Measurements from ENCODE around the gene PEPD. TPM values are rescaled to one million over a fixed set of nuclear protein-coding genes. Genes with fewer than 3 reads are reported as not detected.
A peak's percentile ranks its signal among the peaks of the same experiment; 100 is the strongest.

PEPD gene
- total RNA-seq, 1 experiment from 2014 or later, result 50.9 TPM

- DNase-seq (ENCODE audit: low read depth), result no peak
These were observed 136.6 kb downstream of the PEPD start for GRCh38 chr19:33384983-33385382.

- no peak for DNase-seq (ENCODE audit: low read depth)
These were observed 137.8 kb downstream of the PEPD start for GRCh38 chr19:33383720-33384292.

DNA sequence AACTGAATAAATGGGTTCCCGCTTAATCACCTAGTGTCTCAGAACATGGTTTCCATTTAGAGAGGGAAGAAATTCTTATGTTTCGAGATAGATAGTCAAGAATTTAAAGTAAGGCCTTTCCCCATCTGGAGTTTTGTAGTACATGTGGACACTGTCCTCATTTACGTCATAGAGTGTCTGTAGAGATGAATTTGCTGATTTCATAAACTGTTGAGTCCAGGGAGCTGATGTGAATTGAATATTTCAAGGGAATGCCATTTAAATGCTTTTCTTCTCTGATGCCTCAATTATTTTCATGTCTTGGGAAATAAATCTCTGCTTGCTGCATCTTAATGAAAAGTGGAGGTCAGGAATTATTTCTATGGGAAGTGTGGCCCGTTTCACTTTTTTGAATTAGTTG lies 138.6 kb downstream of the PEPD start:
- no peak for DNase-seq (ENCODE audit: low read depth)

GRCh38 chr19:33382006-33382405 lies 139.6 kb downstream of the PEPD start:
- no peak for DNase-seq (ENCODE audit: low read depth)

GRCh38 chr19:33381101-33381500 lies 140.5 kb downstream of the PEPD start:
- no peak for DNase-seq (ENCODE audit: low read depth)

DNA sequence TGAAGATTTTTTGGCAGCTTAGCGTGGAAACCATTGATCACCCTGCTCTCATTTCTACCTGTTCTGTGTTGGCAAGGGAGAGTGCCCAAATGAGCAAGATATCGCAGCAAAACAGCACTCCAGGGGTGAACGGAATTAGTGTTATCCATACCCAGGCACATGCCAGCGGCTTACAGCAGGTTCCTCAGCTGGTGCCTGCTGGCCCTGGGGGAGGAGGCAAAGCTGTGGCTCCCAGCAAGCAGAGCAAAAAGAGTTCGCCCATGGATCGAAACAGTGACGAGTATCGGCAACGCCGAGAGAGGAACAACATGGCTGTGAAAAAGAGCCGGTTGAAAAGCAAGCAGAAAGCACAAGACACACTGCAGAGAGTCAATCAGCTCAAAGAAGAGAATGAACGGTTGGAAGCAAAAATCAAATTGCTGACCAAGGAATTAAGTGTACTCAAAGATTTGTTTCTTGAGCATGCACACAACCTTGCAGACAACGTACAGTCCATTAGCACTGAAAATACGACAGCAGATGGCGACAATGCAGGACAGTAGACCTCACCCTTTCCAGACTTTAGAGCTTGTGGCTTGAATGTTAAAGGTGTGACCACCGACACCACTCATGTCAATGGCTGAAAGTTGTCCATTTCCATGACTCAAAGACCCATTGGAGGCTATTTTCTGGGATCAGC lies 142.3 kb downstream of the PEPD start:
- DNase-seq (ENCODE audit: low read depth), result no peak

DNA sequence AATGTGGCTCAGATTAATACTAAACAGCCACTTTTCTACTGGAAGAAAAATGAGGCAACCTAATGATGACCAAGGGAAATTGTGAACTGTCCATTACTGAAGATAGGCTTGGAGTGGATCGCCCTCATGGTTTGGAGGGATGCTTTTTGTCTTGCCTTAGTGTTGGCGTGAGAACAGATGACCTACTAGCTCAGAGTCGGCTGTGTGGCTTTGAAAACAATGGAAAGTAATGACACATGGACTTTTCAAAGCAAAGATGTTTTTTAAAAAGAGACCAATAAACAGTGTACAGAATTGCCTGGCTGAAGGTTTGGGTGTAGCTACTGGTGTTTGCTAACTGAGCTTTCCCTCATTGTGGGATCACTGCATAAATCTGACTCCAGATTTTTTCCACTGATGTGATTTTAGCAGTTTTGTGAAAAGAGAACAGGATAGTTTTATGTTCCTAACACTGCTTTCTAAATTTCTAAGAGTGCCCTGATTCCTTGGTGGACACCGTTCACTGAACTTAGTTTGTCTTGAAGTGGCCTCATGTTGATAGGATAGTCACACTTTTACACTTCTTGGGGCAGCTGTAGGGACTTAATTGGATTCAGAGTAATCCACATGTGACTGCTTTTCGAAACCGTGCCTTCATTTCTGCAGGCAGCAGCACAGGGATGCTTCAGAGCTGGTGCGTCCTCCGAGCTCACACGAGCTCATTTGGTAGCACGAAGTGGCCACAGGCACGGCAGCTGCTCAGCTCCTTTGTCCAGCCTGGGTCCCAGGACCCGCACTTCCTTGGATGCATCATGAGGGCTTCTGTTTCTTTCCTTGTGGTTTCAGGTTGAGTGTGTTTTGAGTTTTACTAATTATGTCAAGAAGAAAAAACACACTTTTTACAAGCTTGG lies 143.8 kb downstream of the PEPD start:
- no peak for DNase-seq (ENCODE audit: low read depth)

DNA sequence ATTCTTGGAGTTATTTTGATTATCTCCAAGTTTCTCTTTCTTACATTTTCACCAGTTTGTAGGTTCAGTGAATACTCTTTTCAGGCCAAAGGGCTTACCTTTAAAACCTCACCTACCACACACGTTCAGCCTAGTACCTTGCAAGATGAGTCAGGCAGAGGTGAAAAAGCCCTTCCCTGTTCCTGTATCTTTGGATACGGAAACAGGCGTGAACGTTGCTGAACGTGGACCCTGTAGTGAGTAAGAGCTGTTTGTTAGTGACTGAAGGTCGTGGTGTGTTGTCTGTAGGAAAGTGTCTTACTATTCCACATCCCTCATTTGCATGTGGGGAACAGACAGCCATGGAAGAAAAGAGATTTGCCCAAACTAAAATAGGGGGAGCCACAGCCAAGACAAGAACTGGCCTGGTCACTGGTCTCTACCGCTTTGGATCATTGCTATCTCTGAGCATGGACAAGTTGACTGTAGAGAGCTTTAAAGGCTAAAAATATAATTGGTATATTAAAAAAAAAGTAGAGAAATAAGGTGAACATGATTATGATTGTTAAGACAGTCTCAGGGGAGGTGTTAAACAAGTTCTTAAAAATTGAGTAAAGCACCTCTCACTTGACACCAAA lies 144.5 kb downstream of the PEPD start:
- DNase-seq (ENCODE audit: low read depth), result no peak

DNA sequence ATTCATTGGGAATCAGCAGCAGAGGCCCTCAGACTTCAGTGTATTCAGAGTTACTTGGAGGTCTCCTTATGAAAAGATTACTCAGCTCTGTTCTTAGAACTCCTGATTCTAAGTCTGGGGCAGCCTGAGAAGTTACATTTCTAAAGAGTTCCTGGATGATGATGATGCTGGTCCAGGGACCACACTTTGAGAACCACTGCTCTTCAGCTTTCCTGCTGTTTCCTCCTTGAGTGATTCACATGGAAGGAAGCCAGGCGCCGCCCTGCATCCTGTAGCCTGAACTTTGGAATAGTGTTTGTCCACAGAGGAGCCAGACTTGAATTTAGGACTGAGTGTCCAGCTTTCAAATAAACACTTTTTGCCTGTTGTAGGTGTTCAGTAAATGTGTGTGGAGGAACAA lies 145.2 kb downstream of the PEPD start:
- peak; percentile 75 for DNase-seq (ENCODE audit: low read depth)

DNA sequence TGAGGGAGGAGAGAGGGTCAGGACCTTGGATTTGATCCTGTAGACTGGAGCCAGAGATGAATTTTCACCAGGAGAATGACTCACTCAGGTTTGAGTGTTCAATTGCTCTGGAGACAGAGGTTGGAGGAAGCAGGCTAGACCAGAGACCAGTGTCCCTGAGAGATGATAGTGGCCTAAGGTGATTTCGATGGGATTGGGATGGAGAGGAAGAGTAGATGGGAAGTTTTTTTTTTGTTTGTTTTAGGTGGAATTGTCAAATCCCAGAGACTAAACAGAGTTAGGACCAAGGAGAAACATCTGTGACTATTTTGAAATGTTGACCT lies 145.8 kb downstream of the PEPD start:
- DNase-seq (ENCODE audit: low read depth), result peak; percentile 72

GRCh38 chr19:33375156-33375836 lies 146.3 kb downstream of the PEPD start:
- no peak for DNase-seq (ENCODE audit: low read depth)

DNA sequence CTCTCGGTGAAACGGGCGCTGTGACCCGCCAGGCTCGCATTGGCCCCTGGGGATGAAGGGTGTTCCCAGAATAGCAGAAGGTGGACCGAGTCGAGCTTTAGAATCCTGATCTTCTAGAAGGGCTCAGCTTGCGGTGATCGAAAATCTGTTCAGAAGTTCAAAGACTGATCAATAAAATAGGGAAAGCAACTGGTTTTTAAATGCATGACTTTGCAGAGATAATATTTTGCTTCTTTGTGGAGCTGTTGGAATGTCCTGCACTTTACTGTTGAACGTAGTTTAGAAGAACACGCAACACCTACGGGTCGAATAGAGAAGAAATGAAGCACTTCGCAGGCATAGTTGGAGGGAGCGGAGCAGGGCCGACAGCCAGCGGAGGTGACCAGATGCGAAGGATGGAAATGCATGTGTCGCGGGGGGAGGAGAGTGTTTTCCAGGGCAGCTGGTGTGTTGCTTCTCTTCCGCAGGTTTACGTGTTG lies 147.3 kb downstream of the PEPD start:
- DNase-seq (ENCODE audit: low read depth), result peak; percentile 10

DNA sequence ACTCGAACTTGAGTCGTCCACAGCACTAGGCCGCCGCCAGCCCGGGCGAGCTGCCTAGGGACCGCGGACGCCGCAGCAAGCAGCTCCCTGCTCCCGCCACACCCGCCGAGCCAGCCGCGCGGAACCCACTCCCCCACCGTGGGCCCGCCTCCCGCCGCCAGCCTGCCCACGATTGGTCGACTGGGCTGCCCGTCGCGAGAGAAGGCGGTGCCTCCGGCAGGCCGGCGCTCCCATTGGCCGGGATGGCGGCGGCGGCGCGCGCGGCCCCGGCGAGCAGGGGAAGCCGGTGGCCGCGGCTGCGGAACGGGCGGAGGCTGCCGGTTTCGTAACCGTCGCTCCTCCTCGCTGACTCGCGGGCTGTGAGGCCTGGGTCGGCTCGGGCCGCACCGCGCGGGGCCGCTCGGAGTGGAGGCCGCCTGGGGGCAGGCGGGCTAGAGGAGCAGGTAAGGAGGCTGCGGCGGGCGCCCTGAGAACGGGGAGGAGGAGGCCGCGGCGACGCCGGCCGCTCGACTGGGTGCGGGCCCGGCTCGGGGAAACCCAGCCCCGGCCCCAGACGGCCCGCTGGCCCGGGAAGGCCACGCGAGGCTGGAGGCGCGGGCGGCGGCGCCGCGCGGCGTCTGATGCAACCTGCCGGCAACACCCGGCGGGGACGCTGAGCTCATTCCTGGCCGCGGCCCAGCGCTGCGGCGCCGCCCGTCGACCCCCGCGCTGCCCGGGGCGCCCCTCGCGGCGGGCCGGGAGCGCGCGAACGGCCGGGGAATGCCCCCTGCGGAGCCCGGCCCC lies 147.9 kb downstream of the PEPD start, which contains the start of gene CEBPG:
Gene CEBPG (plus strand): TSS at position 257 of the 783 bp plus-strand sequence. CDS start 5,531 bp downstream, outside the sequence.
- peak; percentile 84 for DNase-seq (ENCODE audit: low read depth)

GRCh38 chr19:33370783-33371182 lies 150.8 kb downstream of the PEPD start:
- no peak for DNase-seq (ENCODE audit: low read depth)

- DNase-seq (ENCODE audit: low read depth), result peak; percentile 86
These were observed 153.3 kb downstream of the PEPD start for GRCh38 chr19:33368074-33368864.

GRCh38 chr19:33366897-33367296 lies 154.7 kb downstream of the PEPD start:
- DNase-seq (ENCODE audit: low read depth), result no peak

GRCh38 chr19:33366127-33366526 lies 155.5 kb downstream of the PEPD start:
- DNase-seq (ENCODE audit: low read depth), result no peak

DNA sequence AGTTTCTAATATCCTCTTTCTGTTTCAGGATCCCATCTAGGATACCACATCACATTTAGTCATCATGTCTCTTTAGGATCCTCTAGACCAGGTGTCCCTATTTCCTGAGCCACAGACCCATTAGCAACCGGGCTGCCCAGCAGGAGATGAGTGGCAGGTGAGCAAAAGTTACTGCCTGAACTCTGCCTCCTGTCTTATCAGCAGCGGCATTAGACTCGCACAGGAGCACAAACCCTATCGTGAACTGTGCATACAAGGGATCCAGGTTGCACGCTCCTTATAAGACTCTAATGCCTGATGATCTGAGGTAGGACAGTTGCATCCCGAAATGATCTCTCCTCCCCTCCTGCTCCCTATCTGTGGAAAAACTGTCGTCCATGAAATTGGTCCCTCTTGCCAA lies 155.9 kb downstream of the PEPD start:
- DNase-seq (ENCODE audit: low read depth), result no peak

DNA sequence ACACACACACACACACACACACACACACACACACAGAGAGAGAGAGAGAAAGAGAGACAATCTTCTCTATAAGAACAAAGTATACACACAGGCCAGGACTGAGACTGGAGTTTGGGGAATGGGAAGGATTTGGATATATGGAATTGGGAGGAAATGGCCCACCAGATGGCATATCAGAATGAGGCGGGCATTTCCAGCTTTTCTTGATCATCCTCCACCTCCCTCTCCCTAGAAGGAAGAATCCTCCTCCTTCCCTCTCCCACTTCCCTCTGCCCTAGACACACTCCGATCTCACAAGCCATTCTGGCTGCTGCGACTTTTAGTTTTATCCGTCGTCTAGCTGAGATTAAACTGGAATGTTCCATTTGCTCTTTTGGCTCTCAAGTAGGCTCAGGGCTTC lies 158.1 kb downstream of the PEPD start:
- DNase-seq (ENCODE audit: low read depth), result no peak
